KMS-11 (cell line): ENCODE results near the gene MUSTN1.

Experiments used
- H2AFZ ChIP-seq: fragments of 200-600 bp; sonication (generic); 2 replicates; pipeline ENCODE4 v1.6.1; 2016; ENCODE audit warnings: antibody characterized with exemption, mixed run types, low read depth
- H3K27ac ChIP-seq: fragments of 200-600 bp; sonication (generic); 2 replicates; pipeline ENCODE4 v1.6.1; 2016; ENCODE audit warnings: mild to moderate bottlenecking, mixed run types
- H3K27me3 ChIP-seq: fragments of 200-600 bp; sonication (generic); 2 replicates; pipeline ENCODE4 v1.6.1; 2017; ENCODE audit warnings: mild to moderate bottlenecking, low read depth, mixed run types, moderate library complexity; ENCODE audit not compliant: insufficient read depth
- H3K36me3 ChIP-seq: fragments of 200-600 bp; sonication (generic); 2 replicates; pipeline ENCODE4 v1.6.1; 2017; ENCODE audit warnings: mild to moderate bottlenecking, mixed run types; ENCODE audit not compliant: insufficient read depth
- H3K4me1 ChIP-seq: fragments of 200-600 bp; sonication (generic); 2 replicates; pipeline ENCODE4 v1.6.1; 2016; ENCODE audit warnings: mild to moderate bottlenecking, low read depth, mixed run types; ENCODE audit not compliant: poor library complexity, severe bottlenecking
- H3K4me2 ChIP-seq: fragments of 200-600 bp; sonication (generic); 2 replicates; pipeline ENCODE4 v1.7.0; 2016; ENCODE audit warnings: mild to moderate bottlenecking, mixed run types
- H3K4me3 ChIP-seq: fragments of 200-600 bp; sonication (generic); IDR thresholded peaks from 2 replicates; pipeline ENCODE4 v1.6.1; 2017; ENCODE audit warnings: low read depth, low read length, mixed read lengths; ENCODE audit not compliant: insufficient read depth
- H3K79me2 ChIP-seq: fragments of 200-600 bp; sonication (generic); 2 replicates; pipeline ENCODE4 v1.6.1; 2016; ENCODE audit warnings: low read depth, mixed run types; ENCODE audit not compliant: insufficient read depth
- H3K9ac ChIP-seq: fragments of 200-600 bp; sonication (generic); 2 replicates; pipeline ENCODE4 v1.6.1; 2016; ENCODE audit warnings: mild to moderate bottlenecking, mixed run types
- H4K20me1 ChIP-seq: fragments of 200-600 bp; sonication (generic); 2 replicates; pipeline ENCODE4 v1.6.1; 2016; ENCODE audit warnings: mild to moderate bottlenecking, mixed run types; ENCODE audit not compliant: insufficient read depth
- CTCF ChIP-seq: fragments of 200-600 bp; sonication (generic); conservative IDR thresholded peaks from 2 replicates; pipeline ENCODE4 v1.6.1; 2017; ENCODE audit warnings: low read depth, mild to moderate bottlenecking, antibody characterized with exemption, low read length, moderate library complexity, mixed read lengths

The MUSTN1 gene

GRCh38 chr3:52874864-52875587 lies 40.2 kb upstream of the MUSTN1 start:
- H3K4me2 ChIP-seq, result no peak overlapping the region
- TF ChIP-seq CTCF, result no peak
- no peaks in the 10 kb centered on the region for H3K27me3 ChIP-seq
- no peak overlapping the region for H3K4me3 ChIP-seq
- no peaks in the 10 kb centered on the region for H4K20me1 ChIP-seq
- no peaks in the 10 kb centered on the region for H3K79me2 ChIP-seq
- no peak overlapping the region for H3K27ac ChIP-seq
- no peak overlapping the region for H2AFZ ChIP-seq
- H3K9ac ChIP-seq, result no peak overlapping the region
- H3K4me1 ChIP-seq, result no peaks in the 10 kb centered on the region
- no peaks in the 10 kb centered on the region for H3K36me3 ChIP-seq

GRCh38 chr3:52874160-52874701 lies 39.4 kb upstream of the MUSTN1 start:
- Histone ChIP-seq H3K9ac (no peak overlapping the region), H4K20me1 (no peaks in the 10 kb centered on the region), H3K36me3 (no peaks in the 10 kb centered on the region), H3K27ac (no peak overlapping the region), H3K27me3 (no peaks in the 10 kb centered on the region), H3K79me2 (no peaks in the 10 kb centered on the region), H3K4me2 (no peak overlapping the region), H2AFZ (no peak overlapping the region), H3K4me1 (no peaks in the 10 kb centered on the region), H3K4me3 (no peak overlapping the region)
- TF ChIP-seq CTCF, result no peak

GRCh38 chr3:52873433-52874159 lies 38.8 kb upstream of the MUSTN1 start:
- H2AFZ ChIP-seq, result no peak overlapping the region
- no peak overlapping the region for H3K27ac ChIP-seq
- H4K20me1 ChIP-seq, result no peaks in the 10 kb centered on the region
- no peaks in the 10 kb centered on the region for H3K36me3 ChIP-seq
- H3K4me1 ChIP-seq, result no peaks in the 10 kb centered on the region
- no peaks in the 10 kb centered on the region for H3K27me3 ChIP-seq
- H3K4me2 ChIP-seq, result no peak overlapping the region
- TF ChIP-seq CTCF, result no peak
- no peak overlapping the region for H3K4me3 ChIP-seq
- H3K79me2 ChIP-seq, result no peaks in the 10 kb centered on the region
- H3K9ac ChIP-seq, result no peak overlapping the region

GRCh38 chr3:52872245-52872644 lies 37.4 kb upstream of the MUSTN1 start:
- Histone ChIP-seq H3K4me3 (no peak overlapping the region), H3K4me2 (no peak overlapping the region), H2AFZ (no peak overlapping the region), H3K36me3 (no peaks in the 10 kb centered on the region), H3K79me2 (no peaks in the 10 kb centered on the region), H3K27me3 (no peaks in the 10 kb centered on the region), H3K27ac (no peak overlapping the region), H3K9ac (no peak overlapping the region), H4K20me1 (no peaks in the 10 kb centered on the region), H3K4me1 (no peaks in the 10 kb centered on the region)
- no peak for TF ChIP-seq CTCF
